SJCRH30 (cell line): ENCODE measurements around the gene TM7SF2. TPM values are rescaled to one million over a fixed set of nuclear protein-coding genes. Genes with fewer than 3 reads are reported as not detected.

Experiments used
- DNase-seq, 2 experiments: peaks; one replicate each; pipeline ENCODE4 v3.0.0-alpha.2; 2015 to 2020
- H3K27ac ChIP-seq: fragments of 250-450 bp; sonication (Bioruptor Pico); 2 replicates; pipeline ENCODE4 v1.5.1; 2020; ENCODE audit warnings: mild to moderate bottlenecking, moderate library complexity
- H3K27me3 ChIP-seq: fragments of 250-450 bp; sonication (Bioruptor Pico); 2 replicates; pipeline ENCODE4 v1.5.1; 2020; ENCODE audit warnings: mild to moderate bottlenecking, moderate library complexity
- H3K36me3 ChIP-seq: fragments of 250-450 bp; sonication (Bioruptor Pico); 2 replicates; pipeline ENCODE4 v1.5.1; 2020; ENCODE audit warnings: mild to moderate bottlenecking, moderate library complexity
- H3K4me1 ChIP-seq: fragments of 250-450 bp; sonication (Bioruptor Pico); 2 replicates; pipeline ENCODE4 v1.5.1; 2020; ENCODE audit warnings: mild to moderate bottlenecking, moderate library complexity
- H3K4me3 ChIP-seq: fragments of 250-450 bp; sonication (Bioruptor Pico); 2 replicates; pipeline ENCODE4 v1.5.1; 2020; ENCODE audit warnings: mild to moderate bottlenecking, moderate library complexity
- H3K9me3 ChIP-seq: fragments of 250-450 bp; sonication (Bioruptor Pico); replicated peaks from 2 replicates; pipeline ENCODE4 v1.5.1; 2020; ENCODE audit warnings: mild to moderate bottlenecking, moderate library complexity
- total RNA-seq: library from RNA; depleted of rRNA; stranded (reverse); fragments of >200 nt; shearing (Covaris generic); gene quantifications from 2 replicates; pipeline ENCODE4 v1.2.3, GENCODE V29; 2014

The TM7SF2 gene
- total RNA-seq, 1 experiment from 2014 or later: 3.7 TPM

DNA sequence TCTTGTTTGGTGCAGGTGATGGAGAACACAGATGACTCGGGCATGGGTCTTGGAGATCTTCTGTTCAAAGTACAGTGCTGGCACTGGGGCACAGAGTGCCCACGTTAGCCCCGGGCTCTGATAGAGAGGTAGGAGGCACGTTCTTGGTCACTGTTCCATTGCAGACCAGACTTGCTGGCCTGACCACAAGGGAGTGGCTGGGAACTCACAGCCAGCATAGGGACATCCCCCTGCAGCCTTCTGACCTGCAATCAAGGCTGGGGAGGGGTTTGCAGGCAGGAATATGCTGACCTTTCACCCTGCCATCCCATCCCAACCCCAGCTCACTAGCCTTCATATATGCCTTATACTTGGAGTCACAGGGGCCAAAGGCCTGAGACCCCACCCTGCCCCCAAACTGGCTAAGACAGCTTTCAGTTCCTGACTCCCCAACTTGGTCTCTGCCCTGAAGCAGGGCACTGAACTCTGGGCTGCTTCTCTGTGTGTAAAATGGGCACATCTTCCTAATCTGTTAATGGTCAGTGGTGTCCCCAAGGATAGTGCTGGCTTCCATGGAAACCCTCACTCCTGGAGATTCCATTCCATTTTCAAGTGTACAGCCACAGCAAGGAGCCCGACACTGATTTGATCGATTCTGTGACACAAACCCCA lies 15.1 kb downstream of the TM7SF2 start:
- H3K4me1 ChIP-seq: peaks cover 4% of the 10 kb centered on the region; the same call in 1 of the 2 replicates
- no peaks in the 10 kb centered on the region for H3K27me3 ChIP-seq
- peaks cover 33% of the 10 kb centered on the region for H3K36me3 ChIP-seq
- no peaks in the 10 kb centered on the region for H3K9me3 ChIP-seq
- no peak overlapping the region for H3K4me3 ChIP-seq
- DNase-seq: no peak
- H3K27ac ChIP-seq: no peak overlapping the region

DNA sequence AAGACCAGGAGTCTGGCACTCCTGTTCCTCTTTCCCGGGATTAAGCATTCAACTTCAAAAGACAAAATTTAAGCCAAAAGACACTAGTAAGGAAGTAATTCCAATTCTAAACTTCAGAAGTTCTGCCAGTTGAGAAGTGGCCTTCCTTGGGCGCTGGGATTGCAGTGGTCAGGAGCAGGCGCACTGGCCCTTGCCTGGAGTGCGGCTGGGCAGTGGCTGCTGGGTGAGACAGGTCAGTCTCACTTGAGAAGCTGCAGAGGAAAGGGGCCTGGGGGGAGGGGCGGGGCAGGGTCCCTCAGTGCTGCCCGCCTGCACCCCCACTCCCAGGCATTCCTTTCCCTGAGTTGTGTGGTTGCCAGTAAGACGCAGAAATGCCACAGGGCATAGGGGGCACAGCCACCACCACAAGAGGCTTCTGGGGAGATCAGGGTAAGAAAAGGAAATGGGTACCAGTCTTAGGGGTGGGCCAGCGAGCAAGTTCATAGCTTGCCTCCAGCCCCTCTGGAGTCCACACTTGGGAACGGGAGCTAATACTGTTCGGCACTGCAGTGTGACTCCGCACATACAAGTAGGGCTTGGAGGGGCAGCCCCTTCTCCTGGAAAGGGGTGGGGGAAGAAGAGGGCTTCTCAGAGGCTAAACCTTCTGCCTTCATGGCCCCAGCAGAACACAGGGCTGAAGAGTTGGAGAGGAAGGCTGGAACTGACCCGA lies 16.0 kb downstream of the TM7SF2 start:
- DNase-seq: no peak
- H3K27me3 ChIP-seq: no peaks in the 10 kb centered on the region
- H3K9me3 ChIP-seq: no peaks in the 10 kb centered on the region
- H3K36me3 ChIP-seq: peaks cover 33% of the 10 kb centered on the region
- no peak overlapping the region for H3K27ac ChIP-seq
- no peak overlapping the region for H3K4me3 ChIP-seq
- H3K4me1 ChIP-seq: peaks cover 4% of the 10 kb centered on the region; the same call in 1 of the 2 replicates

DNA sequence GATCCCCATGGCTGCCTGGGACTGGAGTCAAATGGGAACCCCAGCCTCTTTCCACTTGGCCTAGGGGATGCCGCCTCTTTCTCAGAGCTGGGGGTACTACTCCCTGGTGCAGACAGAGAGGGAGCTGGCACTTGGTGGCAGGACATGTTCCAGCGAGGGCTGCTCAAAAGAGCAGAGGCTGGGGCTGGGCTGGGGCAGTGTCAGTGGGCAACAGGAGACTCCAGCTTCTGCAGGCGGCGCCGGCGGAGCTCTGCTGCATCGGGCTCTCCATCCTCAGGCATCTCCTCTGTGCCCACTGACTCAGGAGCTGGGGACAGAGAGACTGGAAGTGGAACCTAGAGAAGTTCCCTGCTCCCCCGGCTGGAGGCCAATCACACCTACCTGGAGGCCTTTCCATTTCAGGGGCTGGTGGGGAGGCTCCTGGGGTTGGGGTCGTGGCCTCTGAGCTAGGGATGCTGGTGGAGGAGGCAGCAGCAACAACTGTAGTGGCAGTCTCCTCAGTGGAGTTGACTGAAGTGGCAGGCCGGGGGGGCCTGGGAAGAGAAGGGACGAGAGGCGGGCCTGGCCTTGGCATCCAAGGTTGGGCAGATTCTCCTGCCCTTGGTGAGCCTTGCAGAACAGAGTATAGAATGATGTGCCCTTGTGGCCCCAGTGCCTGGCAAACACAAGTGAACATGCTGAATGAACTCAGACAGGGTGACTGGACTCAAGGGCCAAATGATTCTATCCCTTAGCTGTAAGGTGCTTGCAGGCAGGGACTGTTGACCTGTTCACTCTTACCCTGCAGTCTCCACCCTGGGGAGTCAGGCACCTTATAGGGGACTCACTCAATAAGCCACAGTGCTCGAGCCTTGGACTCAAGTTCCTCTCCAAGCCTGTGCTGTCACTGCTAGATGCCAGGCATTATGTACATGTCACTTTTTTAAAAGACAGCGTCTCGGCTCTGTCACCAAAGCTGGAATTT lies 16.8 kb downstream of the TM7SF2 start:
- Histone ChIP-seq H3K9me3 (no peaks in the 10 kb centered on the region), H3K27me3 (no peaks in the 10 kb centered on the region), H3K27ac (no peak overlapping the region), H3K36me3 (peaks cover 33% of the 10 kb centered on the region), H3K4me3 (no peak overlapping the region), H3K4me1 (peaks cover 3% of the 10 kb centered on the region; the same call in 1 of the 2 replicates)
- no peak for DNase-seq

DNA sequence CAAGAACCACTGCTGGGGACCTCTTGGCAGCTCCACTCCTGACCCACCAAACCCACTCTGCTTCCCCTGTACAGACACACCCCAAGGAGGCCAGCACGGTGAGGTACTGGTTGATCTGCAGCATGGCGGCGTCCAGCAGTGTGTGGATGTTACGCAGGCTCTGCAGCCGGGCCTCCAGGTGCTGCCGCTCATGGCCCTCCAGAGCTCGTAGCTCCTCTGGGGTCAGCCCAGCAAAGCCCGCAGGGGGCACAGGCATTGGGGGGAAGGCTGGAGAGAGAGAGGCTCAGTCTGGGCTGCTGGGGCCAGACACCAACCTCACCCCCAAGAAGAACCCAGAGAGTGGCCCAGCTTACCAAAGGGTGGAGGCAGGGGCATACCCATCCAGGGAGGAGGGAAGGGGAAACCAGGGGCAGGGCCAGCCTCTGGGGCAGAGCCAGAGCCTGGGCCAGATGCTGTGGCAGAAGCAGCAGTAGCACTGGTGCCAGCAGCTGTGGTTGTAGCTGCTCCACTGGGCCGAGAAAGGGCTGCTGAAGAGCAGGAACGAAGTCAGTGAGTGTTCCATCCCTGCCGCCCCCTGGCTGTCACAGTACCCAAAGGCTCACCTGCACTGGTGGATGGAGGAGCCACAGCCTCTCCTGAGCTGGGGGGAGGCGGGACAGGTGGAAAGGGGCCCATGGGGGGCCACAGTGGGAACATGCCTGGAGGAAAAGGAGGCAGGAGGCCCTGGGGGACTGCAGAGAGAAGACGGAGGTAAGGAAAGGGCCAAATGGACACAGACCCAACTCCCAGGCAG lies 18.2 kb downstream of the TM7SF2 start:
- Histone ChIP-seq H3K4me3 (no peak overlapping the region), H3K27me3 (no peaks in the 10 kb centered on the region), H3K9me3 (no peaks in the 10 kb centered on the region), H3K27ac (no peak overlapping the region), H3K36me3 (peaks cover 33% of the 10 kb centered on the region), H3K4me1 (peaks cover 3% of the 10 kb centered on the region; the same call in 1 of the 2 replicates)
- no peak for DNase-seq

DNA sequence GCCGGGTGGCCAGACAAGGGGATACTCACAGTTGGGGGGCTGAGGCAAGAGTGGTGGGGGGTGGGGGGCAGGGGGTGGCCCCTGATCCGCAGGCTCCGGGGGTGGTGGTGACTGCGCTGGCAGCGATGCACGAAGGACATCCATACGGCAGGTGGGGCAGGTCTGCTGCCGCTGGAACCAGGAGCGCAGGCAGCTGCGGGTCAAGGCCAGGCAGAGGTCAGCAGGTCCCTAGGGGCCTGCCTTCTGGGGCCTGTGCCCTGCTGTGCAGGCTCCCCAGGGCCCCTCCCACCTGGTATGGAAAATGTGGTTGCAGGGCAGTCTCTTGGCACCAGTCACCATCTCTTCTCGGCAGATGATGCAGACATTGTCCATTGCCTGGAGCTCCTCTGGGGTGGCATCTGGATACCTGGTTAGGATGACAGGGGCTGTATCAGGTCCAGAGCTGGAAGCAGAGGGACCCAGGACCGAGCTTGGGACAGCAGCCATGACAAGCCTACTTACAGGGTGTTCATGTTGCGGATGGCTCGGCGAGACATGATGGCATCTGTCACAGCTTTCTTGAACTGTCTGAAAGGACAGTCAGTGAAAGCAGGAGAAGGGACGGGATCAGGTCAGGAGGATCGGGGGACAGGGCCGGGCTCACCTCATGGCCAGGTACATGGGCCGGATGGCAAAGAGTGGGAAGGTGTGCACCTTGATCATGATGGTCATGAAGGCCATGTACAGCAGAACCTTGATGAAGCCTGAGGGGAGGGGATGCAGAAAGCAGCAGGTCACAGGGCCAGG lies 19.2 kb downstream of the TM7SF2 start:
- no peak for DNase-seq
- no peak overlapping the region for H3K4me3 ChIP-seq
- no peaks in the 10 kb centered on the region for H3K27me3 ChIP-seq
- peaks cover 4% of the 10 kb centered on the region; the same call in 1 of the 2 replicates for H3K4me1 ChIP-seq
- peaks cover 23% of the 10 kb centered on the region for H3K36me3 ChIP-seq
- no peaks in the 10 kb centered on the region for H3K9me3 ChIP-seq
- H3K27ac ChIP-seq: no peak overlapping the region

DNA sequence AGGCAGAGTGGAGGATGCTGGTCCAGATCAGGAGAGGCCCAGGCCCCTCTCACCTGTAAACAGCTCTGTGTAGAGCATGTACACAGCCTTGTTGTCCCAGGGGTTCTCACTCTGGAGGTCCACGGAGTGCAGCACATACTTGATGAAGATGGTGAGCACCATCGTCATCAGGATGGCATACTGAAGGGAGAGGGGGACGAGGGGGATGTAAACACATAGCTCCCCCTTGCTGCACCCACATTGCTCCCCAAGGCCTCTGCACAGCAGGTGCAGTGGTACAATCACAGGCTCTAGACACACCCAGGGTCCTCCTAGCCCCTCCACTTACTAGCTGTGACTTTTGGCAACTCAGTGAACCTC lies 19.7 kb downstream of the TM7SF2 start:
- DNase-seq: no peak
- Histone ChIP-seq H3K27ac (no peak overlapping the region), H3K4me1 (peaks cover 6% of the 10 kb centered on the region; the same call in 1 of the 2 replicates), H3K4me3 (no peak overlapping the region), H3K9me3 (no peaks in the 10 kb centered on the region), H3K27me3 (no peaks in the 10 kb centered on the region), H3K36me3 (peaks cover 21% of the 10 kb centered on the region)

DNA sequence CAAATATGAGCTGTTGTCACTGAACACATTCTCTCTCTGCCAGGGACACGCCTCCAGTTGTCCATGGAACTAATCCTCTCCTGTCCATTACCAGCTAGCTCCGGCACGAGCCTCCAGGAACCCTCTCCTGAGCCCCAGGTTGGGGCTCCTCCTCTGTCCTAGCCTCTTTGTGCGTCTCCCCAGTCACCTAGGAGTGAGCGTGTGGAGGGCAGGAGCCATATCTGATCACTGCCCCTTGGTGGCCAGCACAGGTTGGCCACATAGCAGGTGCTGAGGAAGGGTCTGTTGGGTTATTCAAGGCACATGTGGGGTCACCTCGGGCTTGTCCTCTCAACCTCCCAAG lies 20.2 kb downstream of the TM7SF2 start:
- H3K36me3 ChIP-seq: peaks cover 17% of the 10 kb centered on the region
- no peak for DNase-seq
- H3K27ac ChIP-seq: no peak overlapping the region
- H3K4me1 ChIP-seq: peaks cover 6% of the 10 kb centered on the region; the same call in 1 of the 2 replicates
- no peaks in the 10 kb centered on the region for H3K27me3 ChIP-seq
- no peak overlapping the region for H3K4me3 ChIP-seq
- no peaks in the 10 kb centered on the region for H3K9me3 ChIP-seq

DNA sequence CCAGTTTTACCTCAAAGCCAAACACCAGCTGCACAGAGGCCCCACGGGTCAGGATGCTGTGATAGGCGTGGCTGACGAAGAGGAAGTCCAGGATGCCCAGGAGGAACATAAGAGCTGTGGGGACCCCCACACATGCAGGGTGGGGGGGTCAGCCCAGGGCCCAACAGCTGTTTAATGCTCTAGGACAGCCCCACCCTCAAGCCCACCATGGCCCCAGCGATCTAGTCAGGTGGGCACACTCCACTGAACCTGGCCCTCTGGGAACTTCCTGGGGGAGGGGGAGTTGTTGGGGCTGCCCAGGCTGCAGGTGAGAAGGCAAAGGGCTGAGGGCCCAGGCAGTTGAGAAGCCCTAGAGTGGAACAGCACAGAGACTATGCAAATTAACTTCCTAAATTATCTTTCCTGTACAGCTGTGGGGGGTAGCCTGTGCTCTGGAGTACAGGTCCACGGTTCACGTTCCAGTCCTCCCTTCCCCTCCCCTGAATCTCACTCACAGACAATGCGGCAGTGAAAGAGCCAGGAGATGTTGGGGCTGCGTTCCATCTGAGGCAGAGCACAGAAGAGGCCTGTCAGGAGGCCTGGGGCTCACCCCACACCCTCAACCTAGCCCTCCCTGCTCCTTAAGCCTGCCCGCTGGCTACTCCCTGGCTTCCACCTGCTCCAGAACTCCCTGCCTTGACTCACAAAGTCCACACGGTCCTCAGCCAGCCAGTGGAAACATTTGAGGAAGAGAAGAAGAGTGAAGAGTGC lies 20.7 kb downstream of the TM7SF2 start:
- Histone ChIP-seq H3K9me3 (no peaks in the 10 kb centered on the region), H3K27me3 (no peaks in the 10 kb centered on the region), H3K36me3 (peaks cover 15% of the 10 kb centered on the region), H3K4me1 (peaks cover 6% of the 10 kb centered on the region; the same call in 1 of the 2 replicates), H3K4me3 (no peak overlapping the region), H3K27ac (no peak overlapping the region)
- DNase-seq: no peak

DNA sequence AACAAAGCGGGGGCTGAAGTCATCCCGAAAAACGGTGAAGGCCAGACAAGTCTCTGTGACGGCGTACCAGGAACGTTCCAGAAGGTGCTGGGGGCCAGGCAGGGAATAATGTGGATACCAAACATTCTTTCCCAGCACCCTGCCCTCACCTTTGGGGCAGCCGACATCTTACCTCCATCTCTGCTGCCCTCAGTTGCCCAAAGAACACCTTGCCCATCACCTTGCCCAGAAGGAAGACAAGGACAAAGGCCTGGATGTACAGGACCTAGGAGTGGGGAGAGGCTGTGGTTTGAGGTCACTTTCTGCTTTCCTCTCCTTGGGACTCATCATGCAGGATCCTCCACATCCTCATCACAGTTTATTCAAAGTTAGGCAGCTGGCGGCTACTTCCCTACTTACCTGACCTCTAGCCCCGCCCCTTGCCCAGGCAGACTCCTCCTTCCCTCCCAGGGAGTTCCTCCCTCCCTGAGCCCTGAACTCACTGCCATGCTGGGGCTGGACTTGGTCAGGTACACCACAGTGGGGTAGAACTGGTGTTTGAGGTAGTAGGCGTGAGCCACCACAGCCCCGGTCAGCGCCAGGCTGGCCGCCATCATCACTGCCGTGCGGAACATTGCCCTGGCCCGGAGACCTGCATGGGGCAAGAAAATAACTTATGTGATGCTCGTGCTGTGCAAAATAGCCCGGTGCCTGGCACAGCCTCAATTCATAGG lies 21.5 kb downstream of the TM7SF2 start:
- no peak for DNase-seq
- Histone ChIP-seq H3K27ac (no peak overlapping the region), H3K27me3 (no peaks in the 10 kb centered on the region), H3K4me1 (peaks cover 6% of the 10 kb centered on the region; the same call in 1 of the 2 replicates), H3K9me3 (no peaks in the 10 kb centered on the region), H3K4me3 (peak overlapping the region; percentile 82), H3K36me3 (peaks cover 12% of the 10 kb centered on the region)

DNA sequence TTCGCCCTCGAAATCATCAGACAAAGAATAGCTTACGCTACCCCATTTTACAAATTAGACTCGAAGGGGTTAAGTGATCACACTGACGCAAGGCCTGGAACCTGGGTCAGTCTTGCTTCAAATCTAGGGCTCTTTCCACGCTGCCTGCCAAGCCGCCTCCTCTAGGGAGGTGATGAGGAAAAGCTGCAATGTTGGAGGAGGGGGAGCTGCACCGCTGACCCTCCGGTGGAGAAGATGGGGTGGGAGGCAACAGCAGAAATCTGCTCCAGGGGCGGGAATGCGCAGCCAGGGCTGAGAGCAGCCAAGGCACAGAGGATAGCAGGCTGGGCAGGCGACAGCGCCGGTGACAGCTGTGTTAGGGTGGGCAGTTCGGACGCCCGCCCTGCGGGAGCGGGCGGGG lies 22.1 kb downstream of the TM7SF2 start:
- DNase-seq: no peak
- Histone ChIP-seq H3K36me3 (peaks cover 9% of the 10 kb centered on the region), H3K27me3 (no peaks in the 10 kb centered on the region), H3K27ac (peak overlapping the region; percentile 99; the same call in 1 of the 2 replicates), H3K4me1 (peaks cover 6% of the 10 kb centered on the region; the same call in 1 of the 2 replicates), H3K9me3 (no peaks in the 10 kb centered on the region), H3K4me3 (peak overlapping the region; percentile 82)

DNA sequence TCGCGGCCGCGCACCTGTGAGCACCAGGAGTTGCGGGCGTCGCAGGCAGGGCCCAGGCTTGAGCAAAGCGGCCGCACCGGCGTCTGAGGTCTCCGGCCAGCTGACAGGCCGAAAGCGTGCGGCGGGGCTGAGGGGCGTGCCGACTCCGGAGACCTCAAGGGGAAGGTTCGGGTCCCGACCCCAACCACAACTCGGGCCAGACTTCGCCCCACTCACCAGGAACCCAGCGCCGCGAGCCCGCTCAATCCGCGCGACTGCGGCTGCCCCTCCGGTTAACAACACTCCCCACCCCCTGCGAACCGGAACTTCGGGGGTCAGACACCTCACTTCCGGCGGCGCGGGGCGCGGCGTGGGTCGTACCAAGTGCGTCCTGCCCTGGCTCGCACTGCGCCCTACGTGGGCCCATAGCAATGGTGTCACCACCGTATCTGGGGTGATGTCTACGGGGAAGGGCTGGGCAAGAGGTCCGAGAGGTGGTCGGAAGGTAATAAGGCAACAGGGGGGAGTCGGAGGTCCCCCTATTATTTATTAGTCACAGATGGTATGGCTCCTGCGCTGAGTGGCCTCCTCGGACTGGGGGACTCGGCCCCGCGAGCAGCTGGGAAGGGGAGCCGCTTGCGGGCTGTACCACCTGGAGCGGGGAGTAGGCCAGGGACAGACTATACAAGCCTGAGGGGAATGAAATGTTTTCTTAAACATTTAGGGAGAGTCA lies 22.7 kb downstream of the TM7SF2 start, which contains the start of gene SYVN1:
Gene SYVN1 (minus strand): TSS at position 280 of the 712 bp plus-strand sequence. CDS start 918 bp downstream, outside the sequence.
- H3K27ac ChIP-seq: peak within 1 kb of the TSS; percentile 99
- DNase-seq: peak; percentile 87 to 88
- H3K4me3 ChIP-seq: peak within 1 kb of the TSS; percentile 82
- no peaks in the 10 kb centered on the region for H3K9me3 ChIP-seq
- peaks cover 2% of the 10 kb centered on the region for H3K36me3 ChIP-seq
- peaks cover 6% of the 10 kb centered on the region; the same call in 1 of the 2 replicates for H3K4me1 ChIP-seq
- H3K27me3 ChIP-seq: no peaks in the 10 kb centered on the region
